ENCODE results near the gene TP53I13. TPM values are rescaled to one million over a fixed set of nuclear protein-coding genes. Genes with fewer than 3 reads are reported as not detected.

Gene TP53I13
- total and polyA plus RNA-seq, 2 of the 4 experiments (the other 2 are of a cell fraction) = 22.0 to 48.3 TPM

GRCh38 chr17:29595107-29595942 lies 26.8 kb downstream of the TP53I13 start:
- Histone ChIP-seq H3K4me1 (ENCODE audit: control insufficient read depth, insufficient read depth, low read length) (peaks cover 24% of the 10 kb centered on the region), H2BK5ac (ENCODE audit: low read depth, low read length, poor library complexity, severe bottlenecking) (no peak overlapping the region), H3K36me3 (ENCODE audit: control insufficient read depth, insufficient read depth, low read length) (no peaks in the 10 kb centered on the region), H3K4ac (ENCODE audit: low read depth, low read length) (no peak overlapping the region), H4K20me1 (ENCODE audit: insufficient read depth, low read length) (peaks cover 36% of the 10 kb centered on the region), H3K18ac (ENCODE audit: low read depth, low read length) (no peak overlapping the region), H3K27ac (ENCODE audit: insufficient read depth, low read length) (no peak overlapping the region), H3K14ac (replicated peaks; ENCODE audit: low read depth, low read length) (no peak overlapping the region), H3K23ac (ENCODE audit: low read depth, low read length) (no peak overlapping the region), H3K4me3 (ENCODE audit: insufficient read depth, low read depth, low read length) (no peak overlapping the region), H2AFZ (replicated peaks; ENCODE audit: low read length, poor library complexity) (no peak overlapping the region), H2BK20ac (ENCODE audit: low read depth, low read length) (no peak overlapping the region), H2AK5ac (ENCODE audit: low read depth, low read length) (no peak overlapping the region), H4K5ac (ENCODE audit: low read depth, low read length) (no peak overlapping the region), H3K27me3 (ENCODE audit: control insufficient read depth, insufficient read depth, low read length) (peaks cover 2% of the 10 kb centered on the region; the same call in 1 of the 2 replicates), H4K91ac (ENCODE audit: insufficient read depth, low read depth, low read length) (no peak overlapping the region), H3K79me1 (ENCODE audit: low read depth in 1 of 2, low read length in 2 of 2) (peaks cover 0 to 16% of the 10 kb centered on the region in 2 experiments), H3K9me1 (ENCODE audit: insufficient read depth, low read length) (no peaks in the 10 kb centered on the region), H4K8ac (ENCODE audit: low read depth in 2 of 2, low read length in 2 of 2) (no peak overlapping the region), H3K9me3 (ENCODE audit: control insufficient read depth, insufficient read depth, low read length) (no peaks in the 10 kb centered on the region), H3K4me2 (ENCODE audit: low read depth, low read length) (no peak overlapping the region), H2AK9ac (replicated peaks; ENCODE audit: low read depth, low read length, poor library complexity) (no peak overlapping the region), H3K56ac (ENCODE audit: extremely low read depth, insufficient read depth, low read length) (no peak overlapping the region), H2BK15ac (ENCODE audit: low read depth, low read length) (no peak overlapping the region), H3K9ac (ENCODE audit: low read depth, low read length) (no peak overlapping the region), H2BK120ac (ENCODE audit: low read depth, low read length) (no peak overlapping the region)
- ChIA-PET POLR2A (ENCODE audit: unreplicated experiment) (interaction anchor here (0.6 kb wide), 1 partner anchor 639 kb away, joined by 3 read pairs; no protein-coding TSS in a partner anchor), CTCF (interaction anchor here (1.2 kb wide), 1 partner anchor 22 kb away, joined by 3 read pairs; no protein-coding TSS in a partner anchor)
- no peak for TF ChIP-seq POLR2A (IDR thresholded peaks at IDR 0.05; ENCODE audit: low read depth, low read length)
- TF ChIP-seq FOS (IDR thresholded peaks at IDR 0.05; ENCODE audit: low read depth, low read length) = no peak
- TF ChIP-seq RFX5 (IDR thresholded peaks at IDR 0.05; ENCODE audit: low read depth, low read length) = no peak
- no peak for TF ChIP-seq CHD1 (IDR thresholded peaks at IDR 0.05; ENCODE audit: low read depth, low read length)
- no peak; the same call in 1 of the 2 replicates for TF ChIP-seq BHLHE40 (IDR thresholded peaks at IDR 0.05; ENCODE audit: low read depth, low read length)
- no peak for TF ChIP-seq RAD21 (IDR thresholded peaks at IDR 0.05; ENCODE audit: low read length)
- no peak for TF ChIP-seq MXI1 (IDR thresholded peaks at IDR 0.05; ENCODE audit: borderline replicate concordance, low read depth, low read length)
- TF ChIP-seq SMC3 (IDR thresholded peaks at IDR 0.05; ENCODE audit: low read depth, low read length) = no peak
- TF ChIP-seq RCOR1 (IDR thresholded peaks at IDR 0.05; ENCODE audit: insufficient replicate concordance, low read length) = no peak
- no peak for TF ChIP-seq CEBPB (IDR thresholded peaks at IDR 0.05; ENCODE audit: low read depth, low read length)
- no peak for TF ChIP-seq ELK1 (IDR thresholded peaks at IDR 0.05; ENCODE audit: borderline replicate concordance, low read depth, low read length)
- TF ChIP-seq MAZ (IDR thresholded peaks at IDR 0.05; ENCODE audit: borderline replicate concordance, low read depth, low read length) = no peak
- no peak for TF ChIP-seq MAFK (IDR thresholded peaks at IDR 0.05; ENCODE audit: low read depth, low read length)
- no peak for TF ChIP-seq USF2 (IDR thresholded peaks at IDR 0.05; ENCODE audit: low read depth, low read length)
- no TSS peak for BruUV-seq (replicated peaks)
- DNase-seq = peak; percentile 49
- in situ Hi-C loops (cut with MboI; ENCODE audit: low sequenced_read_pairs) = no loop called here
- no peak for ATAC-seq (ENCODE audit: low read depth)
- intact Hi-C loops (cut with micrococcal nuclease) = no loop called here
- 40% methylated on average over 1 of the region's 7 CpGs; no CpG with 5 or more reads in 1 of the 2 experiments for WGBS, 2 experiments (ENCODE audit: extremely low coverage in 2 of 2, insufficient read length in 1 of 2)
- dilution Hi-C loops (cut with HindIII; ENCODE audit: low sequenced_read_pairs, unreplicated experiment) = no loop called here

Measured in IMR-90 (cell line).